Bronchus fibroblast of lung (primary cell): ENCODE measurements around the gene RBMY1B. TPM values are rescaled to one million over a fixed set of nuclear protein-coding genes. Genes with fewer than 3 reads are reported as not detected.

ENCODE experiments used
- total RNA-seq: library from RNA; depleted of rRNA; stranded (reverse); fragments of >200 nt; gene quantifications from 2 replicates; pipeline ENCODE4 v1.2.3, GENCODE V29; 2015

The RBMY1B gene
- total RNA-seq, result not detected in 2 replicates

GRCh38 chrY:21511038-21511437 is at the start of gene RBMY1B:
TSS of gene RBMY1B (plus strand) at chrY:21511338. CDS start at chrY:21513351, 2,013 bp downstream.

GRCh38 chrY:21534579-21534978 is 23.4 kb downstream of the RBMY1B start, which contains the start of gene RBMY1A1:
TSS of gene RBMY1A1 (plus strand) at chrY:21534879. CDS start at chrY:21536892, 2,013 bp downstream.

Other genes with a start within 250 kb of the RBMY1B start
- gene RBMY1A1, start 23.5 kb downstream of the RBMY1B start, total RNA-seq, result not detected in 2 replicates